Measurements from ENCODE around the gene CEP72.

DNA sequence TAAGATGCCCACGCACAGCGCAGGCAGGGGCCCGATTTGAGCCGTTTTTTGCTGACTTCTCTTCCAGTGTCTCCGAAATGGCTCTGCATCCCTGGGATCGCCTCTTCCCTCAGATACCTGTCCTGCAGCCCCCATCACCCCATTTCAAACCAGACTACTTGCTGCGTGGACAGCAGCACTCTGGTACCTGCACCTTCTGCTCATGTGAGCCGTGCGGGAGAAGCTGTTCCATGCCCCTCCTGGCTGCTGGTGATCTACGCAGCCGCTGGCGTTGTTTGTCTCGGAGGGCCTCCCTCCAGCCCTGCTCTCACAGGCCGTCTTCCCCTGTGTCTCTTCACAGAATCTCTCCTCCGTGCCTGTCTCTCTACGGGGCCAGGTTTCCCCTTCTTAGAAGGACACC, 13.4 kb downstream of the CEP72 start:
- no peak for TF ChIP-seq POLR2A (IDR thresholded peaks at IDR 0.05)
- TF ChIP-seq, protein P1, sequence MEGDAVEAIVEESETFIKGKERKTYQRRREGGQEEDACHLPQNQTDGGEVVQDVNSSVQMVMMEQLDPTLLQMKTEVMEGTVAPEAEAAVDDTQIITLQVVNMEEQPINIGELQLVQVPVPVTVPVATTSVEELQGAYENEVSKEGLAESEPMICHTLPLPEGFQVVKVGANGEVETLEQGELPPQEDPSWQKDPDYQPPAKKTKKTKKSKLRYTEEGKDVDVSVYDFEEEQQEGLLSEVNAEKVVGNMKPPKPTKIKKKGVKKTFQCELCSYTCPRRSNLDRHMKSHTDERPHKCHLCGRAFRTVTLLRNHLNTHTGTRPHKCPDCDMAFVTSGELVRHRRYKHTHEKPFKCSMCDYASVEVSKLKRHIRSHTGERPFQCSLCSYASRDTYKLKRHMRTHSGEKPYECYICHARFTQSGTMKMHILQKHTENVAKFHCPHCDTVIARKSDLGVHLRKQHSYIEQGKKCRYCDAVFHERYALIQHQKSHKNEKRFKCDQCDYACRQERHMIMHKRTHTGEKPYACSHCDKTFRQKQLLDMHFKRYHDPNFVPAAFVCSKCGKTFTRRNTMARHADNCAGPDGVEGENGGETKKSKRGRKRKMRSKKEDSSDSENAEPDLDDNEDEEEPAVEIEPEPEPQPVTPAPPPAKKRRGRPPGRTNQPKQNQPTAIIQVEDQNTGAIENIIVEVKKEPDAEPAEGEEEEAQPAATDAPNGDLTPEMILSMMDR (IDR thresholded peaks at IDR 0.05): no peak
